GM06990 (cell line): ENCODE data around the gene CDK11B.

ENCODE experiments used
- DNase-seq: peaks from one replicate; pipeline ENCODE4 v3.0.0-alpha.2; 2011; ENCODE audit not compliant: insufficient read length; ENCODE audit errors: extremely low read depth
- H3K27me3 ChIP-seq: replicated peaks from 2 replicates; pipeline ENCODE4 v1.6.0; 2011; ENCODE audit warnings: low read length; ENCODE audit not compliant: control insufficient read depth, insufficient read depth
- H3K36me3 ChIP-seq: 2 replicates; pipeline ENCODE4 v1.5.1; 2011; ENCODE audit warnings: low read length; ENCODE audit not compliant: control insufficient read depth, insufficient read depth
- H3K4me3 ChIP-seq: replicated peaks from 2 replicates; pipeline ENCODE4 v1.5.1; 2011; ENCODE audit warnings: low read depth, mild to moderate bottlenecking, control low read depth, low read length
- TF ChIP-seq, protein P1 (sequence below): IDR thresholded peaks from 2 replicates; pipeline ENCODE4 v1.5.1; 2011; ENCODE audit warnings: low read length, control low read depth, mild to moderate bottlenecking, inconsistent platforms; ENCODE audit not compliant: insufficient read depth, poor library complexity, severe bottlenecking

The CDK11B gene

DNA sequence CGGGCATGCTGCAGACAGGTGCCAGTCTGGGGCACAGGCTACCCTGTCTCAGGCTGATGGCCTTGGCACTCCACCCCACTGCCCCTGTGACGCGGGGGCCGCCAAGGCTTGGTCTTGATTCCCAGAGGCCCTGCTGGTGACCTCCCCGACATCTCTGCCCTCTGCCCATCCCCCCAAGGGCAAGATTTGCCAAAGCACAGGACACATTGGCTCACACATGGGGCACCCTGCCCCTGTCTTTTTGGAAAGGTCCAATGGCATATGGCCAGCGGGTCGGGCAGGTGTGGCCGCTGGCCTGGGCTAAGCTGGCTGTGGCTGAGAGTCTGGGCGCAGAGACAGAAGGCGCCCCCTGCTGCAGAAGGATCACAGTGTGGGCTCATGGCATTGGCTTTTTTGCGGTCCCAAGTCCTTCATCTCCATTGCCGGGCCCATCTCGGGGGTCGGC lies 38.9 kb downstream of the CDK11B start:
- Histone ChIP-seq H3K36me3 (peaks cover 2% of the 10 kb centered on the region; the same call in 1 of the 2 replicates), H3K4me3 (no peak overlapping the region), H3K27me3 (no peaks in the 10 kb centered on the region)
- no peak for DNase-seq
- TF ChIP-seq, protein P1, sequence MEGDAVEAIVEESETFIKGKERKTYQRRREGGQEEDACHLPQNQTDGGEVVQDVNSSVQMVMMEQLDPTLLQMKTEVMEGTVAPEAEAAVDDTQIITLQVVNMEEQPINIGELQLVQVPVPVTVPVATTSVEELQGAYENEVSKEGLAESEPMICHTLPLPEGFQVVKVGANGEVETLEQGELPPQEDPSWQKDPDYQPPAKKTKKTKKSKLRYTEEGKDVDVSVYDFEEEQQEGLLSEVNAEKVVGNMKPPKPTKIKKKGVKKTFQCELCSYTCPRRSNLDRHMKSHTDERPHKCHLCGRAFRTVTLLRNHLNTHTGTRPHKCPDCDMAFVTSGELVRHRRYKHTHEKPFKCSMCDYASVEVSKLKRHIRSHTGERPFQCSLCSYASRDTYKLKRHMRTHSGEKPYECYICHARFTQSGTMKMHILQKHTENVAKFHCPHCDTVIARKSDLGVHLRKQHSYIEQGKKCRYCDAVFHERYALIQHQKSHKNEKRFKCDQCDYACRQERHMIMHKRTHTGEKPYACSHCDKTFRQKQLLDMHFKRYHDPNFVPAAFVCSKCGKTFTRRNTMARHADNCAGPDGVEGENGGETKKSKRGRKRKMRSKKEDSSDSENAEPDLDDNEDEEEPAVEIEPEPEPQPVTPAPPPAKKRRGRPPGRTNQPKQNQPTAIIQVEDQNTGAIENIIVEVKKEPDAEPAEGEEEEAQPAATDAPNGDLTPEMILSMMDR, result peak; percentile 47

DNA sequence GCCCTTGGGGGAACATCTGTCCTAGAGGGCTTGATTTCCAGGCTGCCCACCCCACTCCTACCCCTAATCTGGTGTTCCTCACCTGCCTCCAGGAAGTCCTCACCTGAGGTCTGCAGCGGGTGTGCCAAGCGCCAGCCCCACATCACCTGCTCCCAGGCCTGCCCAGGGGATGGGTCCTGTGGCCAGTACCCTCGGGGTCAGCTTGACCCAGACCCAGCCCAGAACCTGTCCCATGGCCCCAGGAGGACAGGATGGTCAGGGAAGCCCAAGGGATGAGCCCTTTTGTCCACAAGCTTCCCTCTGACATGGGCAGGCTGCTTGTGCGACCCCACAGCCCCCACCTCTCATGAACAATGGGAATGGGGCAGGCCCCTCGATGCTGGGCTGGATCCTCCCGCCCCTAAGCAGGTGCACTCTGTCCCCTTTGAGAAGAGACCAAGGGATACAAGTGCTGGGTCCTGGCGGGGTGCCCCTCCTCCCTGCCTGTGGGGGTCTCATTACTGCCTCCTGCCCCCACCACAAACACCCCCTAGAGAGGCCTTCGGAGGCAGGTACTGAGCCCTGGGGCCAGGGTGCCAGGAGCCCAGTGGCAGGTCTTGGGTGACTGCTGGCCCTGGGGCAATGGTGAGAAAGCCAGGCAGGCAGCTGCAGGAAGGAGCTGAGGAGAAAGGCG lies 40.3 kb downstream of the CDK11B start:
- Histone ChIP-seq H3K36me3 (peaks cover 2% of the 10 kb centered on the region; the same call in 1 of the 2 replicates), H3K4me3 (no peak overlapping the region), H3K27me3 (no peaks in the 10 kb centered on the region)
- no peak for DNase-seq
- TF ChIP-seq, protein P1, result no peak

DNA sequence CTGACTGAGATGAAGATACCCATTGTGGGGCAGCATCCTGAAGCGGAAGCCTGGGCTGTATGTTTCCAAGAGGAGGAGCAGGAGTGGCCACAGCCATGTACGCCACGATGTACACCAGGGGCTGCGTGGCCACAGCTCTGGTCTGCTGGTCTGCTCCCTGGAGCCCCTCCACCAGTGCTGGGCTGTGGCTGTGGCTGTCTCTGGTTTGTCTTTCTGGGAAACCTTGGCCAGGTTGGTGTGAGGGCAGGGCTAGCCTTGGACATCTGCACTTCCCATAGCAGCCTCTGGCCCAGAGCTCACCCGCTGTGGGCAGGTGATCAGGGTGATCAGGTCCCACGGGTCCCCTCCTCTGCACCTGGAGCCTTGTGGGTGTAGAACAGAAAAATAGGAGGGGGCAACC lies 40.9 kb downstream of the CDK11B start:
- Histone ChIP-seq H3K27me3 (no peaks in the 10 kb centered on the region), H3K36me3 (peaks cover 2% of the 10 kb centered on the region; the same call in 1 of the 2 replicates), H3K4me3 (no peak overlapping the region)
- DNase-seq, result no peak
- TF ChIP-seq, protein P1, result no peak

DNA sequence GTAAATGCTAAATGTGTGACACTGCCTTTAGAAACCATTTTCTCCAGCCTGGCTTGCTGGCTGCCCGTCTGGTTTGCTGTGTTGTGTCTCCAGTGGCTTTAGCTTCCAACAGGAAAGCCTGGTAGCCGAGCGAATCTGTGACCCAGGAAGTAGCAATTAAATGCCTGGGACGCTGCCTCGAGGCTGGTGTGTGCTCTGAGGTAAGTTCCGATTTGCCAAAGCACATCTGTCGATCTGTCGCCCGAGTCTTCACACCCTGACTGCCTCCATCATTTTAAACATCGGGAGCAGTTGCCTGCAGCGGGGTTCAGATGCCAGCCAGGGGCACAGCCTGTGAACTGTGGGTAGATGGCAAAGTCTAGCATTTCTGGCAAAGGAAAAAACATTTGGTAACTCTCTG lies 41.3 kb downstream of the CDK11B start:
- TF ChIP-seq, protein P1, result no peak
- H3K36me3 ChIP-seq, result peaks cover 2% of the 10 kb centered on the region; the same call in 1 of the 2 replicates
- no peak for DNase-seq
- no peaks in the 10 kb centered on the region for H3K27me3 ChIP-seq
- H3K4me3 ChIP-seq, result no peak overlapping the region

DNA sequence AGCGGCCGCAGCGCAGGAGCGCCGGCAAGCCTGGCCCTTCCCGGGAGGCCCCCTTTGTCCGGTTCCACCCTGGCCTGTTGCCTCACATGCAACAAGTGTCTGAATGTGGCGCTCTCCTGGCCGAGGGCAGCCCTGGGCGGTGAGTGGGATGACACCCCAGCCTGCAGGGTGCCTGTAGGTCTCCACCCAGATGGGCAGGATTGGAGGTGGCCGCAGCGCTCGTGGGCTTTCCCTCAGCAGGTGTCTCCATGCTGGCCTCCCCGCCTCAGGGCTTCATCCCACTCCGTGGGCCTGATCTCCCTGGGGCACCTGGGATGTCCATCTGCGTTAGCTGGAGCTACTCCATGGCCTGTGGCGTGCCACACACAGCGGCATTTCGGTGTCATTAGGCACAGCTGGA lies 42.0 kb downstream of the CDK11B start:
- peaks cover 2% of the 10 kb centered on the region; the same call in 1 of the 2 replicates for H3K36me3 ChIP-seq
- TF ChIP-seq, protein P1, result no peak
- DNase-seq, result peak; percentile 14
- H3K4me3 ChIP-seq, result peak overlapping the region; percentile 98
- no peaks in the 10 kb centered on the region for H3K27me3 ChIP-seq
